CD4-positive, alpha-beta T cell treated with Interleukin-21 for 1 hour (primary cell): ENCODE data around the gene HIPK3.

Experiments
- DNase-seq: peaks from one replicate; pipeline ENCODE4 v3.0.0-alpha.2; 2020

HIPK3 gene

GRCh38 chr11:33309118-33309517 is 51.9 kb downstream of the HIPK3 start:
- no peak for DNase-seq

GRCh38 chr11:33310720-33311500 is 53.7 kb downstream of the HIPK3 start:
- no peak for DNase-seq

- DNase-seq, result no peak
Observed at GRCh38 chr11:33311680-33312079, 54.5 kb downstream of the HIPK3 start.

- DNase-seq, result no peak
Observed at GRCh38 chr11:33315822-33316221, 58.6 kb downstream of the HIPK3 start.

GRCh38 chr11:33317662-33318061 is 60.5 kb downstream of the HIPK3 start:
- no peak for DNase-seq

GRCh38 chr11:33320016-33320813 is 63.0 kb downstream of the HIPK3 start:
- DNase-seq, result no peak

GRCh38 chr11:33320814-33321330 is 63.7 kb downstream of the HIPK3 start:
- no peak for DNase-seq

GRCh38 chr11:33321422-33321821 is 64.2 kb downstream of the HIPK3 start:
- no peak for DNase-seq

- DNase-seq, result no peak
Observed at GRCh38 chr11:33323421-33323820, 66.2 kb downstream of the HIPK3 start.

GRCh38 chr11:33324302-33324985 is 67.3 kb downstream of the HIPK3 start:
- DNase-seq, result no peak

GRCh38 chr11:33325451-33325850 is 68.3 kb downstream of the HIPK3 start:
- DNase-seq, result no peak

- DNase-seq, result peak; percentile 66
Observed at GRCh38 chr11:33329705-33330329, 72.6 kb downstream of the HIPK3 start.

GRCh38 chr11:33333816-33334215 is 76.6 kb downstream of the HIPK3 start:
- no peak for DNase-seq

GRCh38 chr11:33334627-33335026 is 77.4 kb downstream of the HIPK3 start:
- DNase-seq, result no peak

- DNase-seq, result no peak
Observed at GRCh38 chr11:33339247-33339646, 82.1 kb downstream of the HIPK3 start.

- no peak for DNase-seq
Observed at GRCh38 chr11:33344611-33345010, 87.4 kb downstream of the HIPK3 start.

GRCh38 chr11:33347490-33348125 is 90.4 kb downstream of the HIPK3 start:
- no peak for DNase-seq

GRCh38 chr11:33350287-33350686 is 93.1 kb downstream of the HIPK3 start:
- no peak for DNase-seq

- no peak for DNase-seq
Observed at GRCh38 chr11:33358150-33358831, 101.1 kb downstream of the HIPK3 start.

- no peak for DNase-seq
Observed at GRCh38 chr11:33360642-33361041, 103.5 kb downstream of the HIPK3 start.

GRCh38 chr11:33362051-33362910 is 105.1 kb downstream of the HIPK3 start:
- peak; percentile 48 for DNase-seq
